HG02798 (cell line): ENCODE results near the gene MYDGF.

Experiments
- ATAC-seq: cut with Tn5 transposase; IDR thresholded peaks from one replicate; pipeline ENCODE4 v1.9.1; 2021; ENCODE audit warnings: mild to moderate bottlenecking; ENCODE audit not compliant: unreplicated experiment, poor library complexity

MYDGF gene

GRCh38 chr19:4619668-4620294 is 50.4 kb downstream of the MYDGF start:
- ATAC-seq, result no peak

- ATAC-seq, result no peak
Measured at GRCh38 chr19:4618019-4618418, 52.1 kb downstream of the MYDGF start.

GRCh38 chr19:4613254-4613751 is 56.8 kb downstream of the MYDGF start:
- ATAC-seq, result no peak

- ATAC-seq, result no peak
Measured at GRCh38 chr19:4609878-4610511, 60.1 kb downstream of the MYDGF start.
